HepG2 (cell line): Measurements from ENCODE around the gene ASPHD1. TPM values are rescaled to one million over a fixed set of nuclear protein-coding genes. Genes with fewer than 3 reads are reported as not detected.

ENCODE experiments used
- ATAC-seq: fragments of 200-7000 bp; cut with Tn5 transposase; 3 replicates; pipeline ENCODE4 v1.9.1; 2020; ENCODE audit warnings: mild to moderate bottlenecking, moderate library complexity
- BruUV-seq: library from RNA; stranded (reverse); fragments of 400-500 nt; replicated peaks from 2 replicates; lab custom pipeline; 2021; lab: Mats Ljungman, UMichigan
- CTCF ChIA-PET: fragments of 300-600 bp; formaldehyde crosslinking; extraction: SDS; loops from one replicate; lab custom pipeline; 2021; ENCODE audit warnings: low total read pairs, inconsistent platforms, low intra/inter-chr PET ratio; lab: Yijun Ruan, JAX
- POLR2A ChIA-PET: fragments of 350-600 bp; sonication (Branson Sonifier 250); formaldehyde crosslinking; loops from one replicate; lab custom pipeline; 2020; ENCODE audit warnings: antibody characterized with exemption, inconsistent platforms; lab: Yijun Ruan, JAX
- DNase-seq: peaks from one replicate; pipeline ENCODE4 v3.0.0-alpha.2; 2015; ENCODE audit warnings: low spot score
- FAIRE-seq: peaks from 3 replicates; lab custom pipeline; 2011; peaks lifted over from hg19 to GRCh38; lab: Jason Lieb, UNC
- H2AFZ ChIP-seq: one replicate; pipeline ENCODE4 v1.6.1; 2011; ENCODE audit warnings: low read length, inconsistent platforms
- H3K27ac ChIP-seq: fragments of 300-600 bp; 3 replicates; pipeline ENCODE4 v1.8.0; 2011; ENCODE audit warnings: mixed run types, mild to moderate bottlenecking, mixed read lengths, low read length, inconsistent platforms; ENCODE audit not compliant: insufficient read depth; ENCODE audit errors: extremely low read length
- H3K27me3 ChIP-seq, 2 experiments: fragments of 200-600 bp in 1 of 2; 2 replicates in 1 of 2; 3 replicates in 1 of 2; pipeline versions ENCODE4 v1.6.0 to v1.8.0; 2011; ENCODE audit warnings: low read length in 2 of 2, mild to moderate bottlenecking in 2 of 2, moderate library complexity in 2 of 2, inconsistent platforms in 1 of 2; ENCODE audit not compliant: insufficient read depth in 2 of 2, control insufficient read depth in 1 of 2
- H3K36me3 ChIP-seq, 2 experiments: fragments of 200-600 bp in 1 of 2; replicated peaks in 1 of 2; 2 replicates in 1 of 2; 3 replicates in 1 of 2; pipeline versions ENCODE4 v1.5.1 to v1.8.0; 2011; ENCODE audit warnings: low read length in 2 of 2, inconsistent platforms in 1 of 2; ENCODE audit not compliant: insufficient read depth in 2 of 2, control insufficient read depth in 1 of 2
- H3K4me1 ChIP-seq: 2 replicates; pipeline ENCODE4 v1.5.1; 2012; ENCODE audit warnings: low read length, inconsistent platforms; ENCODE audit not compliant: insufficient read depth
- H3K4me2 ChIP-seq: 2 replicates; pipeline ENCODE4 v1.6.0; 2011; ENCODE audit warnings: low read depth, low read length, inconsistent platforms
- H3K4me3 ChIP-seq, 3 experiments: fragments of 200-600 bp in 1 of 3; sonication (generic), shearing (Covaris generic) in 1 of 3; replicated peaks in 1 of 3; 2 replicates each; pipeline ENCODE4 v1.5.1; 2011 to 2016; ENCODE audit warnings: low read length in 3 of 3, inconsistent platforms in 2 of 3, low read depth in 2 of 3, mild to moderate bottlenecking in 2 of 3, control low read depth in 1 of 3, mixed read lengths in 1 of 3; ENCODE audit not compliant: insufficient read depth in 1 of 3
- H3K79me2 ChIP-seq: one replicate; pipeline ENCODE4 v1.6.1; 2011; ENCODE audit warnings: low read length, inconsistent platforms; ENCODE audit not compliant: insufficient read depth
- H3K9ac ChIP-seq: 2 replicates; pipeline ENCODE4 v1.6.0; 2011; ENCODE audit warnings: mild to moderate bottlenecking, low read depth, low read length, inconsistent platforms; ENCODE audit not compliant: insufficient read depth
- H3K9me3 ChIP-seq: 2 replicates; pipeline ENCODE4 v1.5.1; 2012; ENCODE audit warnings: mild to moderate bottlenecking, low read length
- H4K20me1 ChIP-seq: 2 replicates; pipeline ENCODE4 v1.6.0; 2011; ENCODE audit warnings: inconsistent platforms, mild to moderate bottlenecking, low read length, moderate library complexity; ENCODE audit not compliant: insufficient read depth
- CREB3 ChIP-seq: sonication (generic); formaldehyde crosslinking; IDR thresholded peaks from 2 replicates; pipeline ENCODE4 v1.5.0; 2020; ENCODE audit warnings: missing genetic modification reagents
- HNRNPK ChIP-seq: fragments of 200-400 bp; formaldehyde crosslinking; IDR thresholded peaks from 2 replicates; pipeline ENCODE4 v1.6.1; 2018; ENCODE audit warnings: low read length, low read depth, moderate library complexity, mild to moderate bottlenecking; ENCODE audit not compliant: poor library complexity, severe bottlenecking
- KLF9 ChIP-seq: IDR thresholded peaks from 2 replicates; pipeline ENCODE4 v1.6.1; 2016; ENCODE audit warnings: low read depth
- RARA ChIP-seq: IDR thresholded peaks from 2 replicates; pipeline ENCODE4 v1.6.1; 2016; ENCODE audit warnings: missing genetic modification reagents, missing compliant biosample characterization
- TFDP2 ChIP-seq: sonication (generic); formaldehyde crosslinking; IDR thresholded peaks from 2 replicates; pipeline ENCODE4 v1.4.0; 2020; ENCODE audit warnings: missing genetic modification reagents
- ZBTB44 ChIP-seq: sonication (generic); formaldehyde crosslinking; IDR thresholded peaks from 2 replicates; pipeline ENCODE4 v1.4.0; 2020; ENCODE audit warnings: missing genetic modification reagents
- ZC3H4 ChIP-seq: sonication (generic); formaldehyde crosslinking; IDR thresholded peaks from 2 replicates; pipeline ENCODE4 v1.4.0; 2020; ENCODE audit warnings: missing genetic modification reagents, borderline replicate concordance
- WGBS: methylation state at CpG from one replicate; pipeline ENCODE4 v1.1.6; 2017; ENCODE audit warnings: low lambda C conversion rate; 5-methylcytosine and 5-hydroxymethylcytosine counted together
- in situ Hi-C: cut with HindIII; loops from 2 replicates; pipeline ENCODE4 v1.10.0; 2017; ENCODE audit warnings: low pct_unique_long_range_greater_than_20kb; ENCODE audit not compliant: extremely low pct_ligation_motif_present
- intact Hi-C: fragments of 100-400 bp; cut with micrococcal nuclease; formaldehyde crosslinking; loops from one replicate; pipeline ENCODE4 v1.10.0; 2022; ENCODE audit not compliant: unreplicated experiment
- polyA plus RNA-seq, 8 experiments: library from polyadenylated mRNA; depleted of rRNA in 3 of 8; stranded (reverse) in 7 of 8; unstranded in 1 of 8; fragments of >200 nt; fragmentation: Illumina TruSeq in 4 of 8; extraction: Trizol in 4 of 8; gene quantifications; 2 replicates each; pipeline versions ENCODE4 v1.2.1 to v1.2.3, GENCODE V29; 2011 to 2016; ENCODE audit warnings: low read depth in 4 of 8, missing spikeins in 1 of 8, mixed read lengths in 1 of 8; ENCODE audit not compliant: insufficient read depth in 1 of 8
- total RNA-seq, 5 experiments: library from RNA; depleted of rRNA; stranded (reverse); fragments of >200 nt; fragmentation: Illumina TruSeq; extraction: Trizol; gene quantifications; 2 replicates each; pipeline ENCODE4 v1.2.3, GENCODE V29; 2016; ENCODE audit warnings: low read depth in 1 of 5

ASPHD1 gene
- total and polyA plus RNA-seq, 2 of the 13 experiments (the other 11 are each of a cell fraction or from before 2014, with no cell fraction given): 13.1 to 19.7 TPM

GRCh38 chr16:29904947-29905346 lies 4.7 kb downstream of the ASPHD1 start:
- POLR2A ChIA-PET: interaction anchor here (1.4 kb wide), 2 partner anchors 12 to 57 kb away, joined by 3 to 5 read pairs; partner anchors contain the start of gene TMEM219
- no peak for FAIRE-seq

More at GRCh38 chr16:29904947-29905346, 4.7 kb downstream of the ASPHD1 start:
- Histone ChIP-seq H3K4me3 (no peak overlapping the region), H3K27ac (no peak overlapping the region), H2AFZ (no peak overlapping the region), H3K36me3 (peaks cover 1 to 10% of the 10 kb centered on the region in 2 experiments; a peak in 2 of 5 replicates), H3K79me2 (peaks cover 19% of the 10 kb centered on the region), H3K4me1 (peaks cover 27% of the 10 kb centered on the region), H3K27me3 (no peaks in the 10 kb centered on the region; a peak in 1 of 5 replicates), H4K20me1 (0 out of 2 replicates have a peak, but pooled peaks cover under 1% of the 10 kb centered on the region), H3K9ac (no peak overlapping the region), H3K4me2 (no peak overlapping the region), H3K9me3 (no peaks in the 10 kb centered on the region)
- WGBS: 98% methylated on average over 7 of the region's 7 CpGs
- TF ChIP-seq ZC3H4 (CRISPR knock-in tag): no peak
- TF ChIP-seq RARA (CRISPR knock-in tag): no peak
- TF ChIP-seq KLF9: no peak
- TF ChIP-seq ZBTB44 (CRISPR knock-in tag): no peak
- no peak for TF ChIP-seq CREB3 (CRISPR knock-in tag)
- TF ChIP-seq HNRNPK: no peak
- no peak for TF ChIP-seq TFDP2 (CRISPR knock-in tag)
- CTCF ChIA-PET: no interaction called here
- BruUV-seq: no TSS peak
- no peak for DNase-seq
- intact Hi-C loops: loop anchor here (5.0 kb wide), 1 partner anchor 57 kb away; the partner anchor contains the start of gene TMEM219
- no peak for ATAC-seq
- in situ Hi-C loops: no loop called here
